MG63 (cell line): ENCODE data around the gene SARS1. TPM values are rescaled to one million over a fixed set of nuclear protein-coding genes. Genes with fewer than 3 reads are reported as not detected.
"Not testable (repeated sequence)": the region's sequence is repeated elsewhere in the genome, so short reads cannot be mapped to it uniquely, and the experiment has no call there.

ENCODE experiments used
- DNase-seq: peaks from one replicate; pipeline ENCODE4 v3.0.0-alpha.2; 2020
- H3K27me3 ChIP-seq: fragments of 250-450 bp; sonication (Bioruptor Pico); 2 replicates; pipeline ENCODE4 v1.5.1; 2020; ENCODE audit warnings: mild to moderate bottlenecking, moderate library complexity
- H3K36me3 ChIP-seq: fragments of 250-450 bp; sonication (Bioruptor Pico); 2 replicates; pipeline ENCODE4 v1.5.1; 2020; ENCODE audit warnings: mild to moderate bottlenecking, moderate library complexity
- H3K4me3 ChIP-seq: fragments of 250-450 bp; sonication (Bioruptor Pico); 2 replicates; pipeline ENCODE4 v1.5.1; 2020; ENCODE audit warnings: mild to moderate bottlenecking, moderate library complexity
- H3K9me3 ChIP-seq: fragments of 250-450 bp; sonication (Bioruptor Pico); 2 replicates; pipeline ENCODE4 v1.5.1; 2020; ENCODE audit warnings: mild to moderate bottlenecking, moderate library complexity
- total RNA-seq: library from RNA; depleted of rRNA; stranded (reverse); fragments of >200 nt; shearing (Covaris generic); gene quantifications from 2 replicates; pipeline ENCODE4 v1.2.3, GENCODE V29; 2014; ENCODE audit warnings: low replicate concordance; rRNA removed

SARS1 gene
- 751 and 778 TPM in 2 replicates for total RNA-seq

GRCh38 chr1:109213824-109214693, at the start of gene SARS1:
TSS of gene SARS1 (plus strand) at chr1:109213918. CDS start at chr1:109213993, 75 bp downstream.
- no peaks in the 10 kb centered on the region for H3K27me3 ChIP-seq
- H3K36me3 ChIP-seq, result peaks cover 44% of the 10 kb centered on the region
- H3K4me3 ChIP-seq, result peak within 1 kb of the TSS; percentile 96
- DNase-seq, result peak; percentile 94
- H3K9me3 ChIP-seq, result no peaks in the 10 kb centered on the region

GRCh38 chr1:109164538-109164937, 49.2 kb upstream of the SARS1 start:
- no peak overlapping the region for H3K4me3 ChIP-seq
- no peaks in the 10 kb centered on the region for H3K9me3 ChIP-seq
- H3K27me3 ChIP-seq, result no peaks in the 10 kb centered on the region
- DNase-seq, result no peak
- no peaks in the 10 kb centered on the region for H3K36me3 ChIP-seq

GRCh38 chr1:109167001-109167506, 46.7 kb upstream of the SARS1 start:
- Histone ChIP-seq H3K4me3 (no peak overlapping the region), H3K36me3 (no peaks in the 10 kb centered on the region), H3K27me3 (no peaks in the 10 kb centered on the region), H3K9me3 (no peaks in the 10 kb centered on the region)
- DNase-seq, result no peak

- Histone ChIP-seq H3K4me3 (no peak overlapping the region), H3K36me3 (no peaks in the 10 kb centered on the region), H3K27me3 (no peaks in the 10 kb centered on the region), H3K9me3 (no peaks in the 10 kb centered on the region)
- DNase-seq, result peak; percentile 67
These were observed 43.5 kb upstream of the SARS1 start for GRCh38 chr1:109170035-109170764.

GRCh38 chr1:109171646-109172045, 42.1 kb upstream of the SARS1 start:
- Histone ChIP-seq H3K36me3 (no peaks in the 10 kb centered on the region), H3K9me3 (no peaks in the 10 kb centered on the region), H3K4me3 (no peak overlapping the region), H3K27me3 (no peaks in the 10 kb centered on the region)
- no peak for DNase-seq

GRCh38 chr1:109176349-109176748, 37.4 kb upstream of the SARS1 start:
- H3K9me3 ChIP-seq, H3K4me3 ChIP-seq, H3K27me3 ChIP-seq, DNase-seq, H3K36me3 ChIP-seq: not testable (repeated sequence)

- not testable (repeated sequence) for H3K27me3 ChIP-seq, H3K36me3 ChIP-seq, H3K4me3 ChIP-seq, H3K9me3 ChIP-seq, DNase-seq
These were observed 33.0 kb upstream of the SARS1 start for GRCh38 chr1:109180715-109181084.

- H3K4me3 ChIP-seq, result no peak overlapping the region
- no peaks in the 10 kb centered on the region for H3K9me3 ChIP-seq
- H3K36me3 ChIP-seq, result no peaks in the 10 kb centered on the region
- no peak for DNase-seq
- H3K27me3 ChIP-seq, result no peaks in the 10 kb centered on the region
These were observed 32.5 kb upstream of the SARS1 start for GRCh38 chr1:109181085-109181806.

GRCh38 chr1:109181807-109182163, 31.9 kb upstream of the SARS1 start:
- no peaks in the 10 kb centered on the region for H3K36me3 ChIP-seq
- DNase-seq, result no peak
- H3K9me3 ChIP-seq, result no peaks in the 10 kb centered on the region
- no peak overlapping the region for H3K4me3 ChIP-seq
- H3K27me3 ChIP-seq, result no peaks in the 10 kb centered on the region

GRCh38 chr1:109183058-109183738, 30.5 kb upstream of the SARS1 start:
- no peaks in the 10 kb centered on the region for H3K9me3 ChIP-seq
- no peak overlapping the region for H3K4me3 ChIP-seq
- DNase-seq, result no peak
- H3K27me3 ChIP-seq, result no peaks in the 10 kb centered on the region
- no peaks in the 10 kb centered on the region for H3K36me3 ChIP-seq

GRCh38 chr1:109184687-109185086, 29.0 kb upstream of the SARS1 start:
- Histone ChIP-seq H3K4me3 (no peak overlapping the region), H3K36me3 (no peaks in the 10 kb centered on the region), H3K27me3 (no peaks in the 10 kb centered on the region; the same call in 1 of the 2 replicates), H3K9me3 (no peaks in the 10 kb centered on the region)
- no peak for DNase-seq

- Histone ChIP-seq H3K9me3 (no peaks in the 10 kb centered on the region), H3K27me3 (no peaks in the 10 kb centered on the region; the same call in 1 of the 2 replicates), H3K4me3 (no peak overlapping the region), H3K36me3 (no peaks in the 10 kb centered on the region)
- DNase-seq, result no peak
These were observed 28.4 kb upstream of the SARS1 start for GRCh38 chr1:109185357-109185756.

GRCh38 chr1:109185990-109186732, 27.6 kb upstream of the SARS1 start:
- H3K27me3 ChIP-seq, result no peaks in the 10 kb centered on the region; the same call in 1 of the 2 replicates
- no peak overlapping the region for H3K4me3 ChIP-seq
- DNase-seq, result no peak
- H3K9me3 ChIP-seq, result no peaks in the 10 kb centered on the region
- no peaks in the 10 kb centered on the region for H3K36me3 ChIP-seq

GRCh38 chr1:109186733-109187086, 27.0 kb upstream of the SARS1 start:
- Histone ChIP-seq H3K4me3 (no peak overlapping the region), H3K9me3 (no peaks in the 10 kb centered on the region), H3K27me3 (no peaks in the 10 kb centered on the region; the same call in 1 of the 2 replicates), H3K36me3 (no peaks in the 10 kb centered on the region)
- DNase-seq, result no peak

- DNase-seq, result no peak
- H3K36me3 ChIP-seq, result no peaks in the 10 kb centered on the region
- H3K4me3 ChIP-seq, result no peak overlapping the region
- H3K27me3 ChIP-seq, result no peaks in the 10 kb centered on the region; the same call in 1 of the 2 replicates
- no peaks in the 10 kb centered on the region for H3K9me3 ChIP-seq
These were observed 26.6 kb upstream of the SARS1 start for GRCh38 chr1:109187127-109187526.

GRCh38 chr1:109188200-109188599, 25.5 kb upstream of the SARS1 start:
- no peak for DNase-seq
- Histone ChIP-seq H3K9me3 (no peaks in the 10 kb centered on the region), H3K27me3 (no peaks in the 10 kb centered on the region; the same call in 1 of the 2 replicates), H3K36me3 (no peaks in the 10 kb centered on the region), H3K4me3 (no peak overlapping the region)
